Stimulated activated naive CD8-positive, alpha-beta T cell treated with anti-CD3 and anti-CD28 coated beads, Interleukin-15, Interleukin-2, amounts not matched to agents 100 U/mL and 50 U/mL, for 24 hours (primary cell): Measurements from ENCODE around the gene SDR42E1.

Experiments used
- ATAC-seq: fragments of 150-1000 bp; cut with Tn5 transposase; one replicate; pipeline ENCODE4 v1.10.0; 2021
- DNase-seq: peaks from one replicate; pipeline ENCODE4 v3.0.0; 2021

Gene SDR42E1

GRCh38 chr16:81939164-81940056 is 71.9 kb downstream of the SDR42E1 start:
- DNase-seq: no peak
- ATAC-seq: no peak
